Neural progenitor cell (in vitro differentiated cells): Measurements from ENCODE around the gene LRPAP1.
"Not testable (repeated sequence)": the region's sequence is repeated elsewhere in the genome, so short reads cannot be mapped to it uniquely, and the experiment has no call there.

Experiments used
- CTCF ChIP-seq: fragments of 200-600 bp; sonication (generic); IDR thresholded peaks from 2 replicates; pipeline ENCODE4 v1.5.1; 2017; ENCODE audit warnings: antibody characterized with exemption, mild to moderate bottlenecking
- EZH2 ChIP-seq: fragments of 200-600 bp; sonication (generic); IDR thresholded peaks from 2 replicates; pipeline ENCODE4 v1.6.1; 2017; ENCODE audit warnings: antibody characterized with exemption, mild to moderate bottlenecking, moderate library complexity

GRCh38 chr4:3574346-3574745 lies 42.1 kb upstream of the LRPAP1 start:
- TF ChIP-seq CTCF, EZH2: not testable (repeated sequence)
